Gastroesophageal sphincter (tissue), 3 donors: Measurements from ENCODE around the gene NEU3.

ENCODE experiments used
- POLR2A ChIP-seq, 2 donors: fragments of 450-650 bp; IDR thresholded peaks; one replicate each; pipeline ENCODE4 v1.6.1; 2017; ENCODE audit warnings: antibody characterized with exemption in 2 of 2, mild to moderate bottlenecking in 2 of 2, moderate library complexity in 1 of 2
- POLR2AphosphoS5 ChIP-seq: sonication (generic); formaldehyde crosslinking; IDR thresholded peaks from one replicate; pipeline ENCODE4 v1.6.1; 2017; ENCODE audit warnings: antibody characterized with exemption
- TF ChIP-seq, protein P1 (sequence below), 4 experiments: fragments of 200-600 bp in 2 of 4; fragments of 450-650 bp in 2 of 4; sonication (generic) in 1 of 4; IDR thresholded peaks; one replicate each; pipeline ENCODE4 v1.5.1; 2017 to 2019; ENCODE audit warnings: antibody characterized with exemption in 4 of 4, mild to moderate bottlenecking in 2 of 4, moderate library complexity in 2 of 4

- TF ChIP-seq, protein P1, sequence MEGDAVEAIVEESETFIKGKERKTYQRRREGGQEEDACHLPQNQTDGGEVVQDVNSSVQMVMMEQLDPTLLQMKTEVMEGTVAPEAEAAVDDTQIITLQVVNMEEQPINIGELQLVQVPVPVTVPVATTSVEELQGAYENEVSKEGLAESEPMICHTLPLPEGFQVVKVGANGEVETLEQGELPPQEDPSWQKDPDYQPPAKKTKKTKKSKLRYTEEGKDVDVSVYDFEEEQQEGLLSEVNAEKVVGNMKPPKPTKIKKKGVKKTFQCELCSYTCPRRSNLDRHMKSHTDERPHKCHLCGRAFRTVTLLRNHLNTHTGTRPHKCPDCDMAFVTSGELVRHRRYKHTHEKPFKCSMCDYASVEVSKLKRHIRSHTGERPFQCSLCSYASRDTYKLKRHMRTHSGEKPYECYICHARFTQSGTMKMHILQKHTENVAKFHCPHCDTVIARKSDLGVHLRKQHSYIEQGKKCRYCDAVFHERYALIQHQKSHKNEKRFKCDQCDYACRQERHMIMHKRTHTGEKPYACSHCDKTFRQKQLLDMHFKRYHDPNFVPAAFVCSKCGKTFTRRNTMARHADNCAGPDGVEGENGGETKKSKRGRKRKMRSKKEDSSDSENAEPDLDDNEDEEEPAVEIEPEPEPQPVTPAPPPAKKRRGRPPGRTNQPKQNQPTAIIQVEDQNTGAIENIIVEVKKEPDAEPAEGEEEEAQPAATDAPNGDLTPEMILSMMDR (IDR thresholded peaks at IDR 0.05) = no peak
- TF ChIP-seq POLR2AphosphoS5 (no peak), POLR2A (IDR thresholded peaks at IDR 0.05) (no peak)
These were observed 39.0 kb upstream of the NEU3 start for GRCh38 chr11:74949753-74950137.
